GM19455 (cell line): ENCODE data around the gene MCM10.

Source experiments
- ATAC-seq: cut with Tn5 transposase; IDR thresholded peaks from one replicate; pipeline ENCODE4 v1.9.1; 2021; ENCODE audit not compliant: unreplicated experiment

Gene MCM10

DNA sequence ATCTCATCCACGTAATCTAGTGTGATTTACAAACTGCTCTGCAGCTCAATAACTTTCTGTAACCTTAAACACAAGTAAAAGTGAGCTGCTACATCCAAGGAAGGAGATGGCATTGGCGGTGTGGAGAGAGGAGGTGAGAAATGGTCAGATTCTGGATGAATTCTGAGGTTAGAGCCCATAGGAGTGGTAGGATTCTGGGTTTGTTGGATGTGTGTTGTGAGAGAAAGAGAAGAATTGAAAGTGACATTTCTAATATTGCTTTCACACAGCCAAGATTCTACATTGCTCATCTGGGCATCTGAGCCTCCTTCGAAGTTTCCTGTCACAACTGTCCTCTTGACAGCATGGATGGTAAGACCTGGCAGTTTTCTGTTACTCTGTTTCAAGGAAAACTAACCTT is 2.5 kb downstream of the MCM10 start:
- ATAC-seq = no peak

DNA sequence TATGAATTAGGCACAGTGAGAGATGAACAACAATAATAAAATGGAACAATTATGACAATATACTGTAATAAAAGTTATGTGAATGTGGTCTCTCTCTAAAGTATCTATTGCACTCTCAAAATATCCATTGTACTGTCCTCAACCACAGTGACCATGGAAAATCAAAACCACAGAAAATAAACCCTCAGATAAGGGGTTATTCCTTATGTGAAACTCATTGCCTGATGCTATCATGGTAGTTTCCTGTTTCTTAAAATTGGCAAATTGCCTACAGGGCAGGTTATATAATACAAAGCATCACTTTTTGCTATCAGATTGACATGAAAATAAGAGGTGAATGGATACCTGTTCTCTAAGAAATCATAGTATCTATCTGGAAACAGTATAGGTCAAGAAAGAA is 3.8 kb downstream of the MCM10 start:
- ATAC-seq = no peak

GRCh38 chr10:13167568-13167967 is 6.2 kb downstream of the MCM10 start:
- no peak for ATAC-seq

DNA sequence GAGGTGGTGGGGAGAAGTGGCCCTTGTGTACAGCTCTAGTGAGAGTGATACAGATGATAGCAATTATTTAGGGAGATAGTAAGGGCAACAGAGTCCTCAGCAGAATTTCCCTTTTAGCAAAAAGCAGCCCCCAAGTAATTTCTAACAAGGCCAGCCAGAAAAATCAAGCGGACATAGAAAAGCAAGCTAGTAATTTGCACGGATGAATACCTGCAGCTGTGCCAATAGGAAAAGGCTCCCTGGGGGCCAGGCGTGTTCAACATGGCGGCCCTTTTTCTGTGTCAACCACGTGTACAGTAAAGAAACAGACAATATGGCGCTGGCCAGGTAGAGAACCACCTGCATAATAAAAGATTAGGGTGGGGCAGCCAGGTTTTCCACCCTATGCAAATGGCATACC is 7.4 kb downstream of the MCM10 start:
- ATAC-seq = no peak

GRCh38 chr10:13173616-13174015 is 12.3 kb downstream of the MCM10 start:
- ATAC-seq = no peak

GRCh38 chr10:13180788-13181187 is 19.4 kb downstream of the MCM10 start:
- no peak for ATAC-seq

DNA sequence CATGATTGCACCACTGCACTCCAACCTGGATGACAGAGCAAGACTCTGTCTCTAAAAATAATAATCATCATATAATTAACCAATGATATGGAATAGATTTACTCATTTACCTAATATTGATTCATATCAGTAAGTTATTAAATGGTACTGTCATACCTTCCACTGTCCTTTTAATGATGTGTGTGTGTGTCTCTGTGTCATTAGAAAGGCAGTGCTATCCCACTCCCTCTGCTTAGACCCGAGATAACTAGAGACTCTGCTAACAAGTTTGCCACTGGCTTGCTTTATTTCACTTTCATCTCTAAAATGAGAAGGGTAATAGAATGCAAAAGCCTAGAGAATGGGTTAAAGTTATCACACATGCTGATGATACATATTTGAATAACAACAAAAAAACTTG is 21.1 kb downstream of the MCM10 start:
- no peak for ATAC-seq

DNA sequence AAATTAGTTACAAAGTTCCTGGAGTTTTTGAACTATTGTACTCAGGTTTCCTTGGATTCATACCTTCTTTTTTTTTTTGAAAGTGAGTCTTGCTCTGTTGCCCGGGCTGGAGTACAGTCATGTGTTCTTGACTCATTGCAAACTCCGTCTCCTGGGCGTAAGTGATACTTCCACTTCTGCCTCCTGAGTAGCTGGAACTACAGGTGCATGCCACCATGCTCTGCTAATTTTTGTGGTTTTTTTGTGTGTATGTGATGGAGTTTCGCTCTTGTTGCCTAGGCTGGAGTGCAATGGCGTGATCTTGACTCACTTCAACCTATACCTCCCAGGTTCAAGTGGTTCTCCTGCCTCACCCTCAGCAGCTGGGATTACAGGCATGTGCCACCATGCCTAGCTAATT is 22.3 kb downstream of the MCM10 start:
- no peak for ATAC-seq

- ATAC-seq = no peak
These were observed 22.9 kb downstream of the MCM10 start for GRCh38 chr10:13184276-13184675.

GRCh38 chr10:13184730-13185514 is 23.6 kb downstream of the MCM10 start:
- ATAC-seq = no peak

GRCh38 chr10:13187135-13187534 is 25.8 kb downstream of the MCM10 start:
- ATAC-seq = no peak

GRCh38 chr10:13188593-13188992 is 27.2 kb downstream of the MCM10 start:
- ATAC-seq = no peak

GRCh38 chr10:13189961-13190360 is 28.6 kb downstream of the MCM10 start:
- no peak for ATAC-seq

DNA sequence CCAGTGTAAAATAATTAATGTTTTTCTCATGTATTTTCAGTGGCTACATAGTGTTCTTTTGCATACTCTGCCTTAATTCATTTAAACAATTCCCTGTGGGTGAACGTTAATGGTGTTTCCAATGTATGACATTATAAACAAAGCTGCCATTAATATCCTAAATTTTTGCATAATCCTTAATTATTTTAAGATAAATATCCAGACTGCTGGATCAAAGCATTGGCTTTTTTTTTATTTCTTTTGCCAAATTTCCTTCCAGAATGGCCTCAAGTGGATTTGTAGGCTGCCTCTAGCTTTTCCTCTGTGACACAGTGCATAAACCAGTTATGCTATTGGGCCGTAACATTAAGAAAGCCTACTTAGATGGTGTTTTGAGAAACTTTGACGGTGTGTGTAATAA is 29.5 kb downstream of the MCM10 start:
- no peak for ATAC-seq

GRCh38 chr10:13191362-13191761 is 30.0 kb downstream of the MCM10 start:
- no peak for ATAC-seq

- ATAC-seq = no peak
These were observed 32.3 kb downstream of the MCM10 start for GRCh38 chr10:13193637-13194036.

GRCh38 chr10:13195016-13195415 is 33.7 kb downstream of the MCM10 start:
- ATAC-seq = no peak

GRCh38 chr10:13201132-13201531 is 39.8 kb downstream of the MCM10 start:
- no peak for ATAC-seq

DNA sequence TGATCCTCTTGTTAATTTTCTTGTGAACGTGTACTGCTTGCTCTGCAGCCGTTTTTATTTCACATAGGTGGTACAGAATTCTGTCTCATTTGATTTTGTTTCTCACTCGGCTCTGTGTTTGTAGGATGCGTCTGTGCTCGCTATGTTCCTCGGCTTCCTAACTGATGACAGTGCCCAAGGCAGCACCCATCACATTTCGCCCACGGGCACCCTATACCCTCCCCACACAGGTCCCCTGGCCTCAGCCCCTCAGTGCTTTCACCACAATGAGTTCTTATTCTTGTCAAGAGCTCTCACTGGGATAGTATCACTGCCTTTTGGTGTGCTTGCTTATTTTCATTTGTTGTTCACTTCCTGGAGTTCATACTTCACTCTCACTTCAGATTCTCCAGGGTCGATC is 44.7 kb downstream of the MCM10 start:
- no peak for ATAC-seq

- ATAC-seq = no peak
These were observed 45.4 kb downstream of the MCM10 start for GRCh38 chr10:13206546-13207443.

- ATAC-seq = no peak
These were observed 51.8 kb downstream of the MCM10 start for GRCh38 chr10:13213163-13213562.

DNA sequence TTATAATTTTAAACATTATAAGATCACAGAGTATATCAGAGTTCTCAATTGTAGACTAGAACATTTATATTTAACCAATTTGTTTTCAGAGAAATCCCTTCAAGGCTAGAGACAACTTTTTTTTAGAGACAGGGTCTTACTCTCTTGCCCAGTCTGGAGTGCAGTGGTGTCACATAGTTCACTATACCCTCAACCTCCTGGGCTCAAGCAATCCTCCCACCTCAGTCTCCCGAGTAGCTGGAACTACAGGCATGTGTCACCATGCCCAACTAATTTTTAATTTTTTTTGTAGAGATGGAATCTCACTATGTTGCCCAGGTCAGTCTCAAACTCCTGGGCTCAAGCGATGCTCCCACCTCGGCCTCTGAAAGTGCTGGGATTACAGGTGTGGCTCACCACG is 57.5 kb downstream of the MCM10 start:
- no peak for ATAC-seq
